ENCODE results near the gene TBC1D4.

TBC1D4 gene

GRCh38 chr13:75513271-75513670, 31.3 kb upstream of the TBC1D4 start:
- no peak for DNase-seq (ENCODE audit: extremely low read depth, low read depth)
- no peak for TF ChIP-seq CTCF (IDR thresholded peaks at IDR 0.05; ENCODE audit: low read depth, low read length)

- DNase-seq (ENCODE audit: extremely low read depth, low read depth): no peak
- no peak for TF ChIP-seq CTCF (IDR thresholded peaks at IDR 0.05; ENCODE audit: low read depth, low read length)
These were observed 30.3 kb upstream of the TBC1D4 start for GRCh38 chr13:75512253-75512652.

- DNase-seq (ENCODE audit: extremely low read depth, low read depth): no peak
- TF ChIP-seq CTCF (IDR thresholded peaks at IDR 0.05; ENCODE audit: low read depth, low read length): no peak
These were observed 29.2 kb upstream of the TBC1D4 start for GRCh38 chr13:75511051-75511625.

GRCh38 chr13:75508002-75508548, 26.1 kb upstream of the TBC1D4 start:
- no peak for TF ChIP-seq CTCF (IDR thresholded peaks at IDR 0.05; ENCODE audit: low read depth, low read length)
- DNase-seq (ENCODE audit: extremely low read depth, low read depth): no peak

GRCh38 chr13:75507027-75508001, 25.3 kb upstream of the TBC1D4 start:
- TF ChIP-seq CTCF (IDR thresholded peaks at IDR 0.05; ENCODE audit: low read depth, low read length): no peak
- DNase-seq (ENCODE audit: extremely low read depth, low read depth): no peak

GRCh38 chr13:75506018-75506417, 24.0 kb upstream of the TBC1D4 start:
- DNase-seq (ENCODE audit: extremely low read depth, low read depth): no peak
- no peak for TF ChIP-seq CTCF (IDR thresholded peaks at IDR 0.05; ENCODE audit: low read depth, low read length)

- no peak for DNase-seq (ENCODE audit: extremely low read depth, low read depth)
- TF ChIP-seq CTCF (IDR thresholded peaks at IDR 0.05; ENCODE audit: low read depth, low read length): no peak
These were observed 23.4 kb upstream of the TBC1D4 start for GRCh38 chr13:75505327-75505726.

Data from AG09319 (cell line).